Trophoblast cell (in vitro differentiated cells and primary cell): ENCODE measurements around the gene CD47.

Experiments used
- DNase-seq, 2 donors: peaks; one replicate each; pipeline ENCODE4 v3.0.0-alpha.2; 2016
- H2AFZ ChIP-seq: 2 replicates; pipeline ENCODE4 v1.6.1; 2013; ENCODE audit warnings: low read length, moderate library complexity, mild to moderate bottlenecking; ENCODE audit not compliant: insufficient read depth, poor library complexity
- H2AK5ac ChIP-seq: 2 replicates; pipeline ENCODE4 v1.6.1; 2013; ENCODE audit warnings: mild to moderate bottlenecking, low read length
- H2BK120ac ChIP-seq: 2 replicates; pipeline ENCODE4 v1.6.1; 2013; ENCODE audit warnings: low read length, mild to moderate bottlenecking, moderate library complexity; ENCODE audit not compliant: insufficient read depth, poor library complexity
- H2BK12ac ChIP-seq: 2 replicates; pipeline ENCODE4 v1.6.1; 2013; ENCODE audit warnings: mild to moderate bottlenecking, low read length, moderate library complexity
- H2BK5ac ChIP-seq: 2 replicates; pipeline ENCODE4 v1.6.1; 2013; ENCODE audit warnings: low read length, low read depth, moderate library complexity, mild to moderate bottlenecking; ENCODE audit not compliant: poor library complexity
- H3K14ac ChIP-seq: 2 replicates; pipeline ENCODE4 v1.6.1; 2013; ENCODE audit warnings: mild to moderate bottlenecking, low read length
- H3K18ac ChIP-seq: 2 replicates; pipeline ENCODE4 v1.6.1; 2013; ENCODE audit warnings: mild to moderate bottlenecking, low read length
- H3K23ac ChIP-seq: 2 replicates; pipeline ENCODE4 v1.6.1; 2013; ENCODE audit warnings: low read length
- H3K27ac ChIP-seq: 2 replicates; pipeline ENCODE4 v1.5.1; 2013; ENCODE audit warnings: low read depth, mild to moderate bottlenecking, inconsistent platforms, low read length, moderate library complexity
- H3K27me3 ChIP-seq: 2 replicates; pipeline ENCODE4 v1.6.1; 2013; ENCODE audit warnings: inconsistent platforms, mild to moderate bottlenecking, low read length, moderate library complexity; ENCODE audit not compliant: insufficient read depth
- H3K36me3 ChIP-seq, 2 experiments: 1 replicate in 1 of 2; 2 replicates in 1 of 2; pipeline ENCODE4 v1.6.1; 2013; ENCODE audit warnings: low read length in 2 of 2, mild to moderate bottlenecking in 2 of 2, moderate library complexity in 1 of 2; ENCODE audit not compliant: insufficient read depth in 2 of 2, control insufficient read depth in 1 of 2
- H3K4ac ChIP-seq: 2 replicates; pipeline ENCODE4 v1.6.1; 2013; ENCODE audit warnings: low read depth, mild to moderate bottlenecking, low read length, moderate library complexity
- H3K4me1 ChIP-seq, 2 experiments: 1 replicate in 1 of 2; 2 replicates in 1 of 2; pipeline ENCODE4 v1.6.1; 2013; ENCODE audit warnings: low read length in 2 of 2, mild to moderate bottlenecking in 2 of 2, moderate library complexity in 1 of 2; ENCODE audit not compliant: insufficient read depth in 2 of 2, control insufficient read depth in 1 of 2
- H3K4me2 ChIP-seq: 2 replicates; pipeline ENCODE4 v1.6.1; 2013; ENCODE audit warnings: inconsistent platforms, mild to moderate bottlenecking, low read length, moderate library complexity
- H3K4me3 ChIP-seq: 2 replicates; pipeline ENCODE4 v1.5.1; 2013; ENCODE audit warnings: mild to moderate bottlenecking, low read depth, low read length, inconsistent platforms
- H3K79me1 ChIP-seq: one replicate; pipeline ENCODE4 v1.6.1; 2013; ENCODE audit warnings: low read length
- H3K79me2 ChIP-seq: 2 replicates; pipeline ENCODE4 v1.6.1; 2013; ENCODE audit warnings: low read length, mild to moderate bottlenecking; ENCODE audit not compliant: control insufficient read depth, insufficient read depth, poor library complexity
- H3K9ac ChIP-seq: 2 replicates; pipeline ENCODE4 v1.6.1; 2013; ENCODE audit warnings: mild to moderate bottlenecking, low read length
- H3K9me3 ChIP-seq: 2 replicates; pipeline ENCODE4 v1.6.1; 2013; ENCODE audit warnings: low read depth, mild to moderate bottlenecking, control low read depth, inconsistent platforms, low read length; ENCODE audit not compliant: insufficient read depth
- H4K12ac ChIP-seq: 2 replicates; pipeline ENCODE4 v1.6.1; 2013; ENCODE audit warnings: low read depth, mild to moderate bottlenecking, low read length, moderate library complexity
- H4K8ac ChIP-seq: 2 replicates; pipeline ENCODE4 v1.6.1; 2013; ENCODE audit warnings: low read depth, mild to moderate bottlenecking, low read length, moderate library complexity
- H4K91ac ChIP-seq: one replicate; pipeline ENCODE4 v1.6.1; 2013; ENCODE audit warnings: low read depth, mild to moderate bottlenecking, low read length, moderate library complexity
- WGBS: extraction: QIAGEN DNeasy Blood & Tissue Kit; methylation state at CpG from one replicate; pipeline ENCODE4 v1.1.7; 2013; ENCODE audit warnings: missing lambda C conversion rate; ENCODE audit not compliant: insufficient read length, insufficient coverage; ENCODE audit errors: extremely low coverage; 5-methylcytosine and 5-hydroxymethylcytosine counted together

CD47 gene

GRCh38 chr3:108100906-108101660, 10.3 kb upstream of the CD47 start:
- Histone ChIP-seq H3K9me3 (peaks cover 1% of the 10 kb centered on the region), H2BK120ac (no peak overlapping the region), H3K14ac (no peak overlapping the region), H3K9ac (no peak overlapping the region), H2AK5ac (no peak overlapping the region), H3K4me1 (peaks cover 0 to 9% of the 10 kb centered on the region in 2 experiments), H2BK5ac (no peak overlapping the region), H3K4ac (no peak overlapping the region), H4K12ac (no peak overlapping the region), H3K79me2 (no peaks in the 10 kb centered on the region), H3K79me1 (no peaks in the 10 kb centered on the region), H3K23ac (no peak overlapping the region), H3K36me3 (no peaks in the 10 kb centered on the region), H3K27ac (no peak overlapping the region), H3K18ac (no peak overlapping the region), H3K4me2 (no peak overlapping the region), H4K91ac (no peak overlapping the region), H2BK12ac (no peak overlapping the region), H4K8ac (no peak overlapping the region), H2AFZ (no peak overlapping the region), H3K4me3 (no peak overlapping the region), H3K27me3 (no peaks in the 10 kb centered on the region)
- WGBS: no CpG with 5 or more reads among the region's 4 CpGs
- DNase-seq: no peak

GRCh38 chr3:108099679-108100428, 9.0 kb upstream of the CD47 start:
- no peak overlapping the region for H2BK120ac ChIP-seq

GRCh38 chr3:108099244-108099643, 8.4 kb upstream of the CD47 start:
- H4K91ac ChIP-seq: no peak overlapping the region

More at GRCh38 chr3:108099679-108100428, 9.0 kb upstream of the CD47 start:
- Histone ChIP-seq H3K36me3 (no peaks in the 10 kb centered on the region), H3K9me3 (peaks cover 1% of the 10 kb centered on the region), H3K79me2 (no peaks in the 10 kb centered on the region), H3K79me1 (no peaks in the 10 kb centered on the region), H4K8ac (no peak overlapping the region), H2AFZ (no peak overlapping the region), H2BK5ac (no peak overlapping the region), H3K23ac (no peak overlapping the region), H3K27me3 (no peaks in the 10 kb centered on the region), H3K18ac (no peak overlapping the region), H3K27ac (no peak overlapping the region), H3K4me2 (no peak overlapping the region), H2AK5ac (no peak overlapping the region), H2BK12ac (no peak overlapping the region), H3K9ac (no peak overlapping the region), H4K12ac (no peak overlapping the region), H3K4me3 (no peak overlapping the region), H3K4me1 (peaks cover 0 to 7% of the 10 kb centered on the region in 2 experiments), H3K4ac (no peak overlapping the region), H4K91ac (no peak overlapping the region), H3K14ac (no peak overlapping the region)
- DNase-seq: no peak
- no CpG with 5 or more reads among the region's 9 CpGs for WGBS

GRCh38 chr3:108098003-108098370, 7.2 kb upstream of the CD47 start:
- Histone ChIP-seq H3K4me1 (peaks cover 0 to 7% of the 10 kb centered on the region in 2 experiments), H3K9me3 (peaks cover 1% of the 10 kb centered on the region), H3K4ac (no peak overlapping the region), H3K4me3 (no peak overlapping the region), H2BK5ac (no peak overlapping the region), H3K9ac (no peak overlapping the region), H3K4me2 (no peak overlapping the region), H3K27ac (no peak overlapping the region), H3K27me3 (no peaks in the 10 kb centered on the region), H2AK5ac (no peak overlapping the region), H4K8ac (no peak overlapping the region), H3K14ac (no peak overlapping the region), H2BK12ac (no peak overlapping the region), H4K12ac (no peak overlapping the region), H2BK120ac (no peak overlapping the region), H3K79me2 (no peaks in the 10 kb centered on the region), H3K23ac (no peak overlapping the region), H3K79me1 (no peaks in the 10 kb centered on the region), H3K36me3 (no peaks in the 10 kb centered on the region), H3K18ac (no peak overlapping the region), H2AFZ (no peak overlapping the region), H4K91ac (no peak overlapping the region)
- DNase-seq: no peak
- no CpG with 5 or more reads among the region's 2 CpGs for WGBS

More at GRCh38 chr3:108099244-108099643, 8.4 kb upstream of the CD47 start:
- Histone ChIP-seq H3K4me1 (peaks cover 0 to 7% of the 10 kb centered on the region in 2 experiments), H3K79me2 (no peaks in the 10 kb centered on the region), H3K23ac (no peak overlapping the region), H2BK12ac (no peak overlapping the region), H3K36me3 (no peaks in the 10 kb centered on the region), H3K4ac (no peak overlapping the region), H3K14ac (no peak overlapping the region), H2BK120ac (no peak overlapping the region), H3K27ac (no peak overlapping the region), H3K9ac (no peak overlapping the region), H3K79me1 (no peaks in the 10 kb centered on the region), H3K4me2 (no peak overlapping the region), H3K9me3 (peaks cover 1% of the 10 kb centered on the region), H2AK5ac (no peak overlapping the region), H3K4me3 (no peak overlapping the region), H3K27me3 (no peaks in the 10 kb centered on the region), H3K18ac (no peak overlapping the region), H4K8ac (no peak overlapping the region), H2BK5ac (no peak overlapping the region), H2AFZ (no peak overlapping the region), H4K12ac (no peak overlapping the region)
- DNase-seq: no peak
- WGBS: no CpG with 5 or more reads among the region's 3 CpGs
